SHP77 (cell line): ENCODE data around the gene TNNT3.
"Not testable (repeated sequence)": the region's sequence is repeated elsewhere in the genome, so short reads cannot be mapped to it uniquely, and the experiment has no call there.

ENCODE experiments used
- DNase-seq, 2 experiments: peaks; one replicate each; lab custom pipeline; 2025; lab: John Stamatoyannopoulos, UW

Gene TNNT3

DNA sequence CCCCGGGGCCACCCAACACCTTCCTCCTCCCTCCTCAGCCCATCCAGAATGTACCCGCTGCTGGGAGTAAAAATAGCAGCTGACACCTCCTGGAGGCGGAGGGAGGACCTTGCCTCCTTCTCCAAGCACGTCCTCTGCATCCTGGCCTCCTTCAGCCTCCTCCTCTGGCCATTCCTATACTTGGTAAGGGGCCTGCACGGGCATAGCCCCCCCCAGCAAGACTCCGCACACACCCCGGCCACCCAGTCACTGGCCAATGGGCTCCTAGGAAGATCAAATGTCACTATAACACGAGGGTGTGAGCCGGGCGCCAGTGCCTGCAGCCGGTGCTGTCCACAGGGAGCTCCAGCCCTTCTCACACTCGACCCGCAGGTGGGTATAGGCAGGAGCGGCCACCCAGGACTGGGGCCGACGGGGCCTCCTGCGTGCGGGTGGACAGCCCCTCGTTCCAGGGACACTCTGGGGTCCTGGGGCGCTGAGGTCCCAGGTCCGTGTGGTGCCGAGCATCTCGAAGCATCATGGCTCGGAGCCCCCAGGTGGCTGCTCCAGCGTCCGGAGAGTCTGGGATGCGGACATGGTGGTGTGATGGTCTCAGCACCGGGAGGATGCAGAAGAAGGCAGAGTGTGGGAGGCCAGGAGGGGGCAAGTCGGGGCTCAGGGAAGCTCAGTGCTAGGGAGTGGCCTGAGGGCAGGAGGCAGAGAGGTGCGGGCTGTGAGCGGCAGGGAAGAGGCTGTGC is at the start of gene TNNT3:
TNNT3 (plus strand) TSS at position 313 of the 737 bp plus-strand sequence. CDS start 3,172 bp downstream, outside the sequence.
- no peak for DNase-seq

DNA sequence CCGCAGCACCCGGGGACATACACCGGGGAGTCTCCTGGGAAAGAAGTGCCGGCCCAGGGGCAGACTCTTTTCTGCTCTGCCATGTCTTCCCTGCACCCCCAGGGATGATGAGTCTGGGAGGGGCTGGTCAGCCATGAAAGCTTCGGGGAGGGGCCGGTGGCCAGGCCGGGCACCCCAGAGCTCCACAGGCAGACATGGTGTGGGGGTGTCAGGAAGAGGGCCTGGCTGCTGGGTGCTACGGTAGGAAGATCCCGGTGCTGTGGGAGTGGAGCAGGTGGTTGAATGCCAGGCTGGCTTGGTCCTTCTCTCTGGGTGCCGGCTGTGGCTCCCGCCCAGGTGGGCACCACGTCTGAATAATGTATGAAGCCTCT is 49.2 kb upstream of the TNNT3 start:
- DNase-seq = no peak

DNA sequence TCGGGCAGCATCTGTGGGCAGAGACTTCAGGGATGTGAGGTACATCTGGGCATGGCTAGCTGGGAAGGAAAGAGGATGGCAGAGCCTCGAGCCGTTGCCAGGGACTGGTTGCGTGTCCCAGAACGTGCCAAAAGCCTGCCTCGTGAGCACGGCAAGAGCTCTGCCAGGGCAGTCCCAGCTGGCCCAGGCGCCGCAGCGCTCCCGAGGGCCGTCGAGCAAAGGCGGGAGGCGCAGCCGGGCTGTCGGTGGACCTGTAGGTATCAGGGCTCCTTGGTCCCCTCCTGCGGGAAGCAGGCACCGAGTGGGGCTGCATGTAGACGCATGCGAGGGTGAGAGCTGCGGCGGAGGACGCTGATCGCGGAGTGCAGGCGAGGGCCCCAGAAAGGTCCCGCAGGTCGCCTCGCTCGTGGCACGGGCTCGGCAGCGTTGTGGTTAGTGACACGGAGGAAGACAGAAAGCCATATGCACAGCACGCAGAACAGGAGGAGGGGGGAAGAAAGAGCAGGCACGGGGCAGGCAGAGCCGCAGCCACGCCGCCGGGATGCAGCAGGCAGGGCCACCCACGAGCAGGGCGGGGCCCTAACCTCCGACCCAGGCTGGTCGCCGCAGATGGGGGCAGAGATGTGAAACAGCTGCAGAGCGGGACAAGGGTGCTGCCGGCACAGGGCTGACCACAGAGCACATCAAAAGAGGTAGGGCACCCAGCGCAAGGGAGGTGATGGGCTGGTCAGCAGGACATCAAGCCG is 48.6 kb upstream of the TNNT3 start:
- no peak for DNase-seq

DNA sequence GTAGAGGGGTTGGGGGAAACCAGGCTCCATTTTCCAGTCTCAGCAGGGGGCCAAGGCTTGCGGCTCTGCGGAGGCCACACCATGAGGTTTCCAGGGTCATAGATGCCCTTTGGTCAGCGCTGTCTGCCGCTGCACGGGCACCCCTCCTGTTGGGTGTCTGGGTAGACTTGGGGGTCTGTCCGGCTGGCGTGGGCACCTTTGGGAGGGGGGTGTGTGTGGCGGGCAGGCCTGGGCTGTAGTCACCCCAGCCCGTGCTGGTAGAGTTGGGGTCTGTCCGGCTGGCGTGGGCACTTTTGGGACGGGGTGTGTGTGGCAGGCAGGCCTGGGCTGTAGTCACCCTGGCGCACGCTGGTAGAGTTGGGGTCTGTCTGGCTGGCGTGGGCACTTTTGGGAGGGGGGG is 48.0 kb upstream of the TNNT3 start:
- DNase-seq = no peak

DNA sequence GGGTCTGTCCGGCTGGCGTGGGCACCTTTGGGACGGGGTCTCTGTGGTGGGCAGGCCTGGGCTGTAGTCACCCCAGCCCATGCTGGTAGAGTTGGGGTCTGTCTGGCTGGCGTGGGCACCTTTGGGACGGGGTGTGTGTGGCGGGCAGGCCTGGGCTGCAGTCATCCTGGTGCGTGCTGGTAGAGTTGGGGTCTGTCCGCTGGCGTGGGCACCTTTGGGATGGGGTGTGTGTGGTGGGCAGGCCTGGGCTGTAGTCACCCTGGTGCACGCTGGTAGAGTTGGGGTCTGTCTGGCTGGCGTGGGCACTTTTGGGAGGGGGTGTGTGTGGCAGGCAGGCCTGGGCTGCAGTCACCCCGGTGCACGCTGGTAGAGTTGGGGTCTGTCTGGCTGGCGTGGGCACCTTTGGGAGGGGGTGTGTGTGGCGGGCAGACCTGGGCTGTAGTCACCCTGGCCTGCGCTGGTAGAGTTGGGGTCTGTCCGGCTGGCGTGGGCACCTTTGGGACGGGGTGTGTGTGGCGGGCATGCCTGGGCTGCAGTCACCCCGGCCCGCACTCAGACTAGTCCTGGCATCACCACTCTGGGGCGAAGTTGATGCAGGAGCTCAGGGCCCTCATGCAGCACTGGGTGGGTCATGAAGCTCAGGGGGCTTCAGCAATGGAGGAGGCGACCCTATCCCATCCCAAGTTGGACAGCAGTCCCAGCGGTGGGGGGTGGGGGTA is 47.1 kb upstream of the TNNT3 start:
- DNase-seq = no peak

DNA sequence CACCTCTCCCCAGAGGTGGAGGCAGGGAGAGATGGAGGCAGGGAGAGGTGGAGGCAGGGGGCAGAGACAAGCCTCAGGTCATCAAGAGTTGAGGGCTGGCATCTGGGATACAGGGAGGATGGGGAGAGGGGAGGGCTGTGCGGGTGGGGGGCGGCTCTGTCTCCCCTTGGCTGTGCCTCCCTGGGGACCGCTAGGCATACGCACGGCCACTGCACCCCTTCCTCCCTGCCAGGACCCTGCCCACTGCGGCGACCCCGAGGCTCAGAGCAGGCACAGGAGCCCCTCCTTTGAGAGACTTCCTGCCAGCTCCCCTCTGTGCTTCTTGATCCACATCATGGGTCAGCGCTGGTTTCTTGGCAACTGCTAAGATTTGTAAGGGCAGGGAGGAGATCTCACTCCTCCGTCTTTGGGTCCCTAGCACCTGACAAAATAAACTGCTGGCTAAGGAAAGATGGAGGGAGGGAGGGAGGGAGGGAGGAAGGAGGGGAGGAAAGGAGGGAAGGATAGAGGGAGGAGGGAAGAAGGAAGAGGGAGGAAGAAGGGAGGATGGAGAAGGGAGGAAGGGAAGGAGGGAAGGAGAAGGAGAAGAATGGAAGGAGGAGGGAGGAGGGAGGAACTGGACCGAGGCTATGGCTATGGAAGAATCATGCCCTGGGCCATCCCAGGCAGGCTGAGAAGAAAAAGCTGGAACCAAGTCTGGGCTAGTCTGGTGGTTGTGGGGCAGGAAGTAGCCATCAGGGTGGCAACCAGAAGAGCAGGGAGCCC is 46.3 kb upstream of the TNNT3 start:
- DNase-seq = no peak

DNA sequence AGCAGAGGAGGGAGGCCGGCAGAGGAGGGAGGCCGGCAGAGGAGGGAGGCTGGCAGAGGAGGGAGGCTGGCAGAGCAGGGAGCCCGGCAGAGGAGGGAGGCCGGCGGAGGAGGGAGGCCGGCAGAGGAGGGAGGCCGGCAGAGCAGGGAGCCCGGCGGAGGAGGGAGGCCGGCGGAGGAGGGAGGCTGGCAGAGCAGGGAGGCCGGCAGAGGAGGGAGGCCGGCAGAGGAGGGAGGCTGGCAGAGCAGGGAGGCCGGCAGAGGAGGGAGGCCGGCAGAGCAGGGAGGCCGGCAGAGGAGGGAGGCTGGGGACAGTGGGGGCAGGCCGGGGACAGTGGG is 45.7 kb upstream of the TNNT3 start:
- not testable (repeated sequence) for DNase-seq

DNA sequence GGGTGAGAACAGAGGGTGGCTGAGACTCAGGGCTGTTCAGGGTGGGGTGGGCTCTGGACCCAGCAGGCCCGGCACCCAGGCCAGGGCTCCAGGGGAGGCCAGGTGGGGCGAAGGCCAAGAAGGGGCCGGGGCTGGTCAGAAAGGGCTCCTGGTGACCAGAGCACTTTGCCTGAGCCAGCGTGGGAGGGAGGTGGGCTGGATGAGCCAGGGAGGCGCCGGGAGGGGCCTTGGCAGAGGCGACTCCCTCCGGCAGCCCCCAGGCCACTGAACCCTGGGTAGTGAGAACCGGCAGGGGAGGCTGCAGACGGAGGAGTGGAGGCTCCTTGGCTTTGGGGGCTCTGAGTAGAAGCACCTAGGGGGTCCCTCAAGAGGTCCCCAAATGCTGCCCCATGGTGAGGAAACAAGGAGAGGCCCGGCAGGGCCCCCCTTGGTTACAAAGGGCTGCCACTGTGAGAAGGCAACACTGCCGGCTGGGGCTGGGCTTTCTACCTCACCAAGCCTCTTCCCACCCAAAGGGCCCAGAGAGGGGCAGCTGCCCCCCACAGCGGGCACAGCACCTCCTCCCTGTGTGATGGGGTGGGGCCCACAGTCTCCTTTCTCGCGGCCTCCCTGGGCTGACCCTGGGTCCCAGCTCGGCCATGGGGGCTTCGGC is 44.9 kb upstream of the TNNT3 start:
- not testable (repeated sequence) for DNase-seq

DNA sequence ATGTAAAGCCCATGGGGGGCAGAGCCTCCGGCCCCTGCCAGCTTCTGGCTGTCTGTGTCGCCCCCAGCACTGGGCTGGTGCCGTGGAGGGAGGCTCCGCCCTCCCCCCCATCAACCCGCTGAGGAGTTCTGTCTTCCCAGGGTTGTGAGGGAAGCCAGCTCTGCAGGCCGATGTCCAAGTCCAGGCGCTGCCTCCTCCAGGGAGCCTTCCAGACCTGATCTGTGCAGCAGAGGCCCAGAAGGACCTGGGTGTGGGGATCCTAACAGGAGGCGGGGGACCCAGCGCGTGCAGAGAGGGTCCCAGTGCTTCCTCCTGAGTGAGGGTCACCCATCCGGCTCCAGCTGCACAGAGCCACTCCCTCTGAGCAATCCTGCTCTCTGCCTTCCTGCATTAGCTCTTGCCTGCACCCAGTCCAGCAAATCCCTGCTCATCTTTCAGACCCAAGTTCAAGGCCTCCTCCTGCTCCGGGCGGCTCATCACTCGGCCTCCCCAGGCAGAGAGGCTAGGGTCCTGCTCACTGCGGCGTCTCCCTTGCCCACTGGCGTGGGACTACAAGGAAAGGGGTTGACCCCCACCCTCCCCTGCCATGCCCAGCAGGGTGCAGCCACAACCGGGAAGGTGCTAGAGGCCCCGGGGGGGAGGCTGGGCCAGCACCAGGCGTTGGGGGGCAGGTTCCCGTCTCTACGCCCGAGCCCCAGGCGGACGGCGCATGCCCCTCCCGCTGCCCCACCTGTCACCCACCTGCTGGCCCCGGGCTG is 44.2 kb upstream of the TNNT3 start:
- no peak for DNase-seq

DNA sequence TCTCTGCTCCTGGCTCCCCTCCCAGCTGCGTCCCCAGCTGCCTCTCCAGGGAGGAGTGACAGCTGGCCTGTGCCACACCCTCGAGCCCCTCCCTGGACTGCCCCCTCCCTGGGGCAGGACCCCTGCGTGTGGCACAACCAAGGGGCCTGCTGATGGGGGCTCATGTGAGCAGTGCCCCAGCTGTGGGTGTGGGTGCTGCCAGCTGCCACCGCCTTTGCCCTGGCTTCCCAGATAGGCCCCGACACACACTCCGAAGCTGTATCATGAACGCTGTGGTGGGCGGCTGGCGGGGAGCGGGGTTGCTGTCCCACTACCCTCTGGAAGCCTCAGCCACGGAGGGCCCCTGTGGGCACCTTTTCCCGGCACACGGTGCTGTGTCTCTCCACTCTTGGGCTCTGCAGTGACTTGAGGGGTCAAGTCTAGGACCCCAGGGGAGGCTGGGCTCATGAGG is 43.6 kb upstream of the TNNT3 start:
- DNase-seq = not testable (repeated sequence)

DNA sequence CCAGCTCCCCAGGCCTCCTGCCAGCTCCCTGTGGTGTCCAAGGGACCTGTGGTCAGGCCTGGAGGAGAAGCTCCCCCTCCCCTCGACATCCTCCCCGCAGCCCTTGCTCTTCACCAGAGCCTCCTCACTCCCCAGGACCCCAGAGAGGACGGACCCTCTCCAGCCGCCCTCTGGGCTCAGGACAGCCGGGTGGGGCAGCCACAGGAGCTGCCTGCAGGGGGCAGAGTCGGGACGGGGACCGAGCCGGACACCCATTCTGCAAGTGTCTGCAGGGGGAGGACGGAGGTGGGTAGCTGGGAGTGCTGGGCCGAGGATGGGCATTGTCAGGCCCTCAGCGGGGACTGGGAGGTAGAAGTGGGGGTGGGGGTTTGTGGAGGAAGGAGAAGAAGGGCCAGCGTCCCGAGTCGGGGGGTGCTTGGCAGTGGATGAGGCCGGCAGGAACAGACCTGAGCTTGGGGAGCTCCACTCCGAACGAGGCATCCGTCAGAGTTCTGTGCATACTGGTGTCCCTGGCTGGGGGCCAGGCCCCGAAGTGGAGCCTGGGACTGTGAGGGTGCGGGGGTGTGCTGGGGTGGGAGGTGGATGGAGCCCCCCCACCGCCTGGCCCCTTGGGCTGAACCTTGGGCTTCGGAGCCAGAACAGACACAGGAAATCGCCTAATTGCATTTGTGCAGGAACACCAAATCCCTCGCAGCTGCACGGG is 43.0 kb upstream of the TNNT3 start:
- no peak for DNase-seq

DNA sequence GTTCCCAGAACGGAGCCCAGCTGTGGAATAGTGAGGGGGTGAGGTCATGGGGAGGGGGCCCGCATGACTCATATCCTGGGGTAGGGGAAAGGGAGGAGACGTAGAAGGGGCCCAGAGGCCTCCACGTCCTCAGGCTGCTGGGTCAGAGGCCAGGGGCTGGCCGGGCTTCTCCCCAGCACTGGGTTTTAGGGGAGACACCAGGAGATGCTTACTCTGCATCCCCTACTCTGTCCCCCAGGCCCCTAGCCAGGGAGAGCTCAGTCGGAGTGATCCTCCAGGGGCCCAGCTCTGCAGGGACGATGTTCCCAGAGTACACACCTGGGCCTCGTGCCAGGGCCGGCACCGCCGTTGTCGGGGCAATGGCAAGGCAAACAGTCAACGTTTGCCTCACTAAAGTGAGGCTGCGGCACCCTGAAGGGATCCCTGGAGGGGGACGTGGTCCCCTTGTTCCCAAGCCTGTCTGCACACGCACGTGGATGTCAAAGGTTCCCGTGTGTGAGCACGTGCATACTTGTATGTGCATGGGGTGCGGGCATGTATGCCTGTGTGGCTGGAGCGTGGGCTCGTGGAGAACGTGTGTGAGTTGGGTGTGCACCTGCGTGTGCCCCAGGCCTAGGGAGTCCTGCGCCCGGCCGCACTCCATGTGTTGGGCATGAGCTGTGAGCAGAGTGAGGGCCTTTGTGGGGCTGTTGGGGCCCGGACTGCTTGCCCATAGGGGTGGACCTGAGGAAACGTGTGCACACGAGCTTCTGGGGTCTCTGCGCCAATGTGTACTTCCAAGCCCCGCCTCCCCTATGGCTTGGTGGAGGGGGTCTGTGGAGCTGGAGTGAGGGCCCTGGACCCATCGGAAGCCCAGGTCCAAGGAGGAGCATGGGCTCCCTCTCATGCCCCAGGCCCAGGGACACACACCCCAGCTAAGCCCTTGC is 42.0 kb upstream of the TNNT3 start:
- DNase-seq = no peak

DNA sequence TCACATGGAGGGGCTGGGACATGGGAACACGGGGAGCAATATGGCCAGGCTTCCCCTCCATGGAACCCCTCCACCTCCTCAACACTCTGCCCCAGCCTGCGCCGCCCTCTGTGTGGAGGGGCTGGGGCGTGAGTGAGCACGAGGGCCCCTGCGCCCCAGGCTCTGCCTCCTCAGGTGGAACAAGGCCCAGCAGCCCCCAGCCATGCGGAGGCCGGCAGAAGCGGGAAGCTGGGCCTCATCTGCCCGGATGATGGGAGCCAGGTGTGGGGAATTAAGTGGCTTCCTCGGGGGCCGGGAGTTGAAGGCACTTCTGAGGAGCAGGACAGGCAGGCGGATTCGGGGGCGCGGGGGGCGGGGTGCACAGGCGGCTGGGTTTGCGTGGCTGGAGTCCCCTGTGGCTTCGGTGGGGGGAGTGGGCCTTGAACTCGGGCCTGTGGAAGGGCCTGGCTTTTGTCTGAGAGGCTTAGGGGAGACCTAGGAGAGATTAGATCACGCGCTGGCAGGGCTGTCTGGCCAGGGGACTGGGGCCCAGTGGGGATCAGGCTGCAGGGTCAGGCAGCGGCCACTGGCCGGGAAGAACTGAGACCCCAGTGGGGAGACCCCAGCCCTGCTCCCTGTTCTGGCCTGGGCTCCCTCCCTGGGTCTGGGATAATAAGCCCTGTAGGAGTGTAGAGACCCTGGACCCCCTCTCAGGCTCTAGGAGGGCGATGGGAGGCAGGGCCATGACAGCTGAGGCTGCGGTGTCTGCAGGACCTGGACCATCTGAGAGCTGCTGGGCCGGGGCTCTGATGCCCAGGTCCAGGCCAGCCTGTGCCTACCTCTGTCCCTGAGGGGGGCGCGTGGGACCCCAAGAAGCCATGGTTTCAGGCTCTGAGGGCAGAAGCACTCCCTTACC is 41.1 kb upstream of the TNNT3 start:
- DNase-seq = no peak

DNA sequence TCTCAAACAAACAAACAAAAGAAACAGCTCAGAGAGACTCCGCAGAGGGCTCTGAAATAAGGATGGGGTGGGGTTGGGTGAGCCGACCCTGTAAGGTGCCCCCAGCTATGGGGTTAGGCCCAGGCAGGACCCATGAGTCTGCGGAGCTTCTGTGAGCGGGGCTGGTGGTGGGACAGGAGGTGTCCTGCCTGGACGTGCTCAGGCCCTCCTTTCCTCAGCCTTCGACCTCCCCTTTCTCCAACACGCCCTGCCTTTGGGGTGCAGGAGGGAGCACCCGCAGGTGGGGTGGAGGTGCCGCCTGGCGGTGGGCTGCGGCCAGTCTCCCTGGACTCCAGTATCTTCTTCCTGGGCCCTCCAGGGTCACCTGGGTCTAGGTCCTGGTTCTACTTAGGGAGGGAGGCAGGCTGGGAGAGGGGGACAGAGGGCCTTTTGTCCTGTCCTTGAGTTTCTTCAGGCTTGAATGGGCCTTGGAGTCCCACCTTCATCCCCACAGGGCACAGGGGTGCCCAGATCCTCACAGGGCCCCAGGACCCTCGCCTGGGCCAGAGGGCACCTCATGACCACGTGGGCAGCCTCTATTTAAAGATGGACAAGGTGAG is 40.1 kb upstream of the TNNT3 start:
- DNase-seq = no peak

DNA sequence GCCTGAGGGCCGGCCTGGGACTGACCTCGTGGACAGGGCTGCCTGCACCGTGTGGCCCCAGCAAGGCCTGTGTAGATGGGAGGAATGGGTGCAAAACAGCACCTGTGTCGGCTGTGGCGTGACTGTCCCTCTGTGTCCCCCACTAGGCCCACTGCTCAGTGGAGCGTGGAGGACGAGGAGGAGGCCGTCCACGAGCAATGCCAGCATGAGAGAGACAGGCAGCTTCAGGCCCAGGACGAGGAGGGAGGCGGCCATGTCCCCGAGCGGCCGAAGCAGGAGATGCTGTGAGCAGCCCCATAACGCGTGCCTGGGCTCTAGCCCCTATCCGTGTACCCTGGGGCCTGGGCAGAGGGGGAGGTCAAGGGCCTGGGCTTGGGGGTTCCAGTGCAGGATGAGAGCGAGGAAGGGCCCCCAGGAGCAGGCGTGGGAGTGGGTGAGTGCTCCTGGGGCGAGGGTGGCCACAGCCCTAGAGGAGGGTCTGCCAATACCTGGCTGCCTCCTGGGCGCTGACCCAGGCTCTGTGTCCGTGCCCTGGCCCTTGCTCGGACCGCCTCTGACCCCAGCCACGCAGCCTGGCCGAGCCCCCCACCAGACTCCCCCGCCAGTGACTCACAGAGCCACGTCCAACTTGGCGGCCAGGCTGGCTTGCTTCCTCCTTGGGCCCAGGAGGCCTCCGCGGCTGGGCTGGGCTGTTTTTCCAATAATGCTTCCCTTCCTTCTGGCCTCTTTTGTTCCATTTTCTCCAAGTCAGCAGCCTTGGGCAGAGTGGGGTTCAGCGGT is 39.4 kb upstream of the TNNT3 start:
- no peak for DNase-seq

DNA sequence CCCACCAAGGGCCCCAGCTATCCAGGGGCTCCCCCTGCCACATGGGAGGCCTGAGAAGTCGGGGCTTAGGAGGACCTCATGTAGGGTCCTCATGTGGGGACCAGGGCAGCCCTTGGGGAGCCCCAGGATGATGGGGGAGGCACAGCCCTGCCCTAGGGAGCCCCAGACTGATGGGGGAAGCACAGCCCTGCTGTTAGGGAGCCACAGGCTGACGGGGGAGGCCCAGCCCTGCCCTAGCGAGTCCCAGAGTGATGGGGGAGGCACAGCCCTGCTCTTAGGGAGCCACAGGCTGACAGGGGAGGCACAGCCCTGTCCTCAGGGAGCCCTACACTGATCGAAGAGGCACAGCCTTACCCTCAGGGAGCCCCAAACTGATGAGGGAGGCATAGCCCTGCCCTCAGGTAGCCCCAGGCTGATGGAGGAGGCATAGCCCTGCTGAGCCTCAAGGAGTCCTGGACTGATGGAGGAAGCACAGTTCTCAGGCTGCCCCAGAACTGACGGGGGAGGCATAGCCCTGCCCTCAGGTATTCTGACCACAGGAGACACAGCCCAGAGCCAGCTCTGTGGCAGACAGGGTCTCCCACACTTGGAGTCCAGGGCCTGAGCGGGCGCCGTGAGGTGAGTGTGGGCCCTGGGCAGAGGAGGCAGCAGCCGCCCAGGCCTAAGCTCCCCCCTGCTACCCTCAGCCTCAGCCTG is 38.6 kb upstream of the TNNT3 start:
- DNase-seq = no peak
